Measurements from ENCODE around the gene RPL4. TPM values are rescaled to one million over a fixed set of nuclear protein-coding genes. Genes with fewer than 3 reads are reported as not detected.

Gene RPL4
- polyA plus RNA-seq, 1 donor from 2014 or later: 3,693 TPM

DNA sequence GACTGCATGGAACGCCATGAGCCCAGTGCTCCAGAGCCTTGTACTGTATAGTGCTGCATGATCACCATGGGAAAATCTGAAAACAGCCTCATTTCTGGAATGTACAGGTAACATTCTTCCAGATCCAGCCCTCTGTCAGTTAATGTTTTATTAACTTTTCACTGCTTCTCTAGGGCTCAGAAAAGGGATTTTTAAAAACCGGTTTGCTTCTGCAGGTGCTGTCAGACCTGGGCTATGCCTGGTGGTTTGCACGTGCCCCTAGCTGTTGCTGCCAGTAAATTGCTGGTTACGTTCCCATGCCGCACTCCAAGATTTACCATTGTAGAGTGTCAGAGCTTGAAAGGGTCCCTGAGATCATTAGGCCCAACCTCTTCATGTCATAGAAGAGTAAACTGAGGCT is 16.1 kb downstream of the RPL4 start:
- Histone ChIP-seq H3K27me3 (ENCODE audit: insufficient read depth, low read depth, low read length) (no peaks in the 10 kb centered on the region), H3K9ac (ENCODE audit: low read length) (no peak overlapping the region), H3F3A (ENCODE audit: insufficient read depth, low read length, poor library complexity, severe bottlenecking) (no peaks in the 10 kb centered on the region), H4K20me1 (ENCODE audit: insufficient read depth) (no peaks in the 10 kb centered on the region), H3K4me2 (ENCODE audit: low read length) (no peak overlapping the region), H3K9me2 (ENCODE audit: insufficient read depth, low read length) (no peaks in the 10 kb centered on the region), H3K79me2 (replicated peaks; ENCODE audit: insufficient read depth, low read length) (no peaks in the 10 kb centered on the region), H3K27ac (ENCODE audit: low read length) (no peak overlapping the region), H3K9me3 (ENCODE audit: low read length) (no peaks in the 10 kb centered on the region), H2AFZ (ENCODE audit: low read depth, low read length) (no peak overlapping the region), H3K4me3 (ENCODE audit: low read length) (no peak overlapping the region), H3K36me3 (ENCODE audit: insufficient read depth, low read length) (no peaks in the 10 kb centered on the region)
- TF ChIP-seq MXI1 (conservative IDR thresholded peaks at IDR 0.05; ENCODE audit: poor library complexity, severe bottlenecking): no peak
- TF ChIP-seq, protein P1, sequence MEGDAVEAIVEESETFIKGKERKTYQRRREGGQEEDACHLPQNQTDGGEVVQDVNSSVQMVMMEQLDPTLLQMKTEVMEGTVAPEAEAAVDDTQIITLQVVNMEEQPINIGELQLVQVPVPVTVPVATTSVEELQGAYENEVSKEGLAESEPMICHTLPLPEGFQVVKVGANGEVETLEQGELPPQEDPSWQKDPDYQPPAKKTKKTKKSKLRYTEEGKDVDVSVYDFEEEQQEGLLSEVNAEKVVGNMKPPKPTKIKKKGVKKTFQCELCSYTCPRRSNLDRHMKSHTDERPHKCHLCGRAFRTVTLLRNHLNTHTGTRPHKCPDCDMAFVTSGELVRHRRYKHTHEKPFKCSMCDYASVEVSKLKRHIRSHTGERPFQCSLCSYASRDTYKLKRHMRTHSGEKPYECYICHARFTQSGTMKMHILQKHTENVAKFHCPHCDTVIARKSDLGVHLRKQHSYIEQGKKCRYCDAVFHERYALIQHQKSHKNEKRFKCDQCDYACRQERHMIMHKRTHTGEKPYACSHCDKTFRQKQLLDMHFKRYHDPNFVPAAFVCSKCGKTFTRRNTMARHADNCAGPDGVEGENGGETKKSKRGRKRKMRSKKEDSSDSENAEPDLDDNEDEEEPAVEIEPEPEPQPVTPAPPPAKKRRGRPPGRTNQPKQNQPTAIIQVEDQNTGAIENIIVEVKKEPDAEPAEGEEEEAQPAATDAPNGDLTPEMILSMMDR (IDR thresholded peaks at IDR 0.05; ENCODE audit: poor library complexity, severe bottlenecking): no peak
- no peak for TF ChIP-seq RAD21 (conservative IDR thresholded peaks at IDR 0.05)

DNA sequence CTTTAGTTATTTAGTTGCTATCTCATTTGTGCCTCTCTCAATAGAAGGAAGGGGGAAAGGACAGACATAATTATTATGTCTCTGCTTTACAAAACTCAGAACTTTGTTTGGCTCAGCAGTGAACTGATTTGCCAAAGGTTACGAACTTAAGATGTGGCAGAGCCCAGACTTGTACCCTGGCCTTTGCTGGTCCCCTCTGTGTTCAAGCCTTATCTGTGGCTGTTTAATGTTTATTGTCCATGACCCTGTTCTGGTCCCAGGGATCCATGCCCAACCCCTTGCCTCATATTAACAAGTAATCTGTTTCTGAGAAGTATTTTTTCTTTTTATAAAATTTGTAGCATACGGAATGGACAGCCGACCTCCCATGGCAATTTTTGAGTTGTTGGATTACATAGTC is 17.8 kb downstream of the RPL4 start:
- no peaks in the 10 kb centered on the region for H3K9me3 ChIP-seq (ENCODE audit: low read length)
- H3K27ac ChIP-seq (ENCODE audit: low read length): no peak overlapping the region
- no peaks in the 10 kb centered on the region for H3K79me2 ChIP-seq (replicated peaks; ENCODE audit: insufficient read depth, low read length)
- no peak overlapping the region for H3K4me2 ChIP-seq (ENCODE audit: low read length)
- H3K9me2 ChIP-seq (ENCODE audit: insufficient read depth, low read length): no peaks in the 10 kb centered on the region
- no peaks in the 10 kb centered on the region for H3F3A ChIP-seq (ENCODE audit: insufficient read depth, low read length, poor library complexity, severe bottlenecking)
- no peak overlapping the region for H3K4me3 ChIP-seq (ENCODE audit: low read length)
- no peak for TF ChIP-seq SMC3 (conservative IDR thresholded peaks at IDR 0.05; ENCODE audit: poor library complexity)
- TF ChIP-seq TAF1 (IDR thresholded peaks at IDR 0.05; ENCODE audit: low read depth): no peak
- TF ChIP-seq EP300 (conservative IDR thresholded peaks at IDR 0.05; ENCODE audit: poor library complexity, severe bottlenecking): no peak
- no peak for TF ChIP-seq RAD21 (conservative IDR thresholded peaks at IDR 0.05)
- TF ChIP-seq, protein P2, sequence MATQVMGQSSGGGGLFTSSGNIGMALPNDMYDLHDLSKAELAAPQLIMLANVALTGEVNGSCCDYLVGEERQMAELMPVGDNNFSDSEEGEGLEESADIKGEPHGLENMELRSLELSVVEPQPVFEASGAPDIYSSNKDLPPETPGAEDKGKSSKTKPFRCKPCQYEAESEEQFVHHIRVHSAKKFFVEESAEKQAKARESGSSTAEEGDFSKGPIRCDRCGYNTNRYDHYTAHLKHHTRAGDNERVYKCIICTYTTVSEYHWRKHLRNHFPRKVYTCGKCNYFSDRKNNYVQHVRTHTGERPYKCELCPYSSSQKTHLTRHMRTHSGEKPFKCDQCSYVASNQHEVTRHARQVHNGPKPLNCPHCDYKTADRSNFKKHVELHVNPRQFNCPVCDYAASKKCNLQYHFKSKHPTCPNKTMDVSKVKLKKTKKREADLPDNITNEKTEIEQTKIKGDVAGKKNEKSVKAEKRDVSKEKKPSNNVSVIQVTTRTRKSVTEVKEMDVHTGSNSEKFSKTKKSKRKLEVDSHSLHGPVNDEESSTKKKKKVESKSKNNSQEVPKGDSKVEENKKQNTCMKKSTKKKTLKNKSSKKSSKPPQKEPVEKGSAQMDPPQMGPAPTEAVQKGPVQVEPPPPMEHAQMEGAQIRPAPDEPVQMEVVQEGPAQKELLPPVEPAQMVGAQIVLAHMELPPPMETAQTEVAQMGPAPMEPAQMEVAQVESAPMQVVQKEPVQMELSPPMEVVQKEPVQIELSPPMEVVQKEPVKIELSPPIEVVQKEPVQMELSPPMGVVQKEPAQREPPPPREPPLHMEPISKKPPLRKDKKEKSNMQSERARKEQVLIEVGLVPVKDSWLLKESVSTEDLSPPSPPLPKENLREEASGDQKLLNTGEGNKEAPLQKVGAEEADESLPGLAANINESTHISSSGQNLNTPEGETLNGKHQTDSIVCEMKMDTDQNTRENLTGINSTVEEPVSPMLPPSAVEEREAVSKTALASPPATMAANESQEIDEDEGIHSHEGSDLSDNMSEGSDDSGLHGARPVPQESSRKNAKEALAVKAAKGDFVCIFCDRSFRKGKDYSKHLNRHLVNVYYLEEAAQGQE (IDR thresholded peaks at IDR 0.05; ENCODE audit: borderline replicate concordance): no peak
- TF ChIP-seq EZH2 (IDR thresholded peaks at IDR 0.05; ENCODE audit: borderline replicate concordance, insufficient read depth, low read length, poor library complexity, severe bottlenecking): no peak
- TF ChIP-seq POLR2AphosphoS5 (IDR thresholded peaks at IDR 0.05): no peak
- TF ChIP-seq MXI1 (conservative IDR thresholded peaks at IDR 0.05; ENCODE audit: poor library complexity, severe bottlenecking): no peak
- TF ChIP-seq, protein P1 (IDR thresholded peaks at IDR 0.05; ENCODE audit: poor library complexity, severe bottlenecking): no peak
- H2AFZ ChIP-seq (ENCODE audit: low read depth, low read length): no peak overlapping the region
- H4K20me1 ChIP-seq (ENCODE audit: insufficient read depth): no peaks in the 10 kb centered on the region
- no peaks in the 10 kb centered on the region for H3K27me3 ChIP-seq (ENCODE audit: insufficient read depth, low read depth, low read length)
- no peak overlapping the region for H3K9ac ChIP-seq (ENCODE audit: low read length)
- H3K36me3 ChIP-seq (ENCODE audit: insufficient read depth, low read length): no peaks in the 10 kb centered on the region

Measured in neural cell (in vitro differentiated cells).